ENCODE data around the gene KIF15.

The KIF15 gene

DNA sequence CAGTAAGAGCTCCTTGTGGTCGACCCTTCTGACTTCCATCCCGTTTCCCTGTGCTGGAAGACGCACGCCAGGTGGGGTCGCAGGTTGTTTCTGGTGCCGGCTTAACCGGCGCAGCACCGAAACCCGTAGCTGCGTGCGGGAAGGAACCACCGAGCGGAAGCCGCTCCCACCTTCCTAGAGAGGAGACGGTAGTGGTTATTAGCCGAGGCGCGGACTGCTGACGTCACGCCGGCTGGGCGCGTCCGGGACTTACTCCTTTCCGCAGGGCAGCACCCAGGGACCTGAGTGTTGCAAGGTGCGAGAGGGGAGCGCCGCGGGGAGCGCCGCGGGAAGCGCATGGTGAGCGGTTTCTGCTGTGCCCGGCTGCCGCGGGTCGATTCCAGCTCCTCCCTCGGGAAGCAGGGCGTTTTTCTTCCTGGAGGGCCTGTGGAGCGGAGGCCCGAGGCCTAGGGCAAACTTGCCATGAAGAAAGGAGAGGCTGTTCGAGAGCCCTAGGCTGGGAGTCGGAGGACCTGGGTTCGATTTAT, 32.1 kb upstream of the KIF15 start, which contains the start of gene ZNF501 (continued):
- TF ChIP-seq, protein P1, sequence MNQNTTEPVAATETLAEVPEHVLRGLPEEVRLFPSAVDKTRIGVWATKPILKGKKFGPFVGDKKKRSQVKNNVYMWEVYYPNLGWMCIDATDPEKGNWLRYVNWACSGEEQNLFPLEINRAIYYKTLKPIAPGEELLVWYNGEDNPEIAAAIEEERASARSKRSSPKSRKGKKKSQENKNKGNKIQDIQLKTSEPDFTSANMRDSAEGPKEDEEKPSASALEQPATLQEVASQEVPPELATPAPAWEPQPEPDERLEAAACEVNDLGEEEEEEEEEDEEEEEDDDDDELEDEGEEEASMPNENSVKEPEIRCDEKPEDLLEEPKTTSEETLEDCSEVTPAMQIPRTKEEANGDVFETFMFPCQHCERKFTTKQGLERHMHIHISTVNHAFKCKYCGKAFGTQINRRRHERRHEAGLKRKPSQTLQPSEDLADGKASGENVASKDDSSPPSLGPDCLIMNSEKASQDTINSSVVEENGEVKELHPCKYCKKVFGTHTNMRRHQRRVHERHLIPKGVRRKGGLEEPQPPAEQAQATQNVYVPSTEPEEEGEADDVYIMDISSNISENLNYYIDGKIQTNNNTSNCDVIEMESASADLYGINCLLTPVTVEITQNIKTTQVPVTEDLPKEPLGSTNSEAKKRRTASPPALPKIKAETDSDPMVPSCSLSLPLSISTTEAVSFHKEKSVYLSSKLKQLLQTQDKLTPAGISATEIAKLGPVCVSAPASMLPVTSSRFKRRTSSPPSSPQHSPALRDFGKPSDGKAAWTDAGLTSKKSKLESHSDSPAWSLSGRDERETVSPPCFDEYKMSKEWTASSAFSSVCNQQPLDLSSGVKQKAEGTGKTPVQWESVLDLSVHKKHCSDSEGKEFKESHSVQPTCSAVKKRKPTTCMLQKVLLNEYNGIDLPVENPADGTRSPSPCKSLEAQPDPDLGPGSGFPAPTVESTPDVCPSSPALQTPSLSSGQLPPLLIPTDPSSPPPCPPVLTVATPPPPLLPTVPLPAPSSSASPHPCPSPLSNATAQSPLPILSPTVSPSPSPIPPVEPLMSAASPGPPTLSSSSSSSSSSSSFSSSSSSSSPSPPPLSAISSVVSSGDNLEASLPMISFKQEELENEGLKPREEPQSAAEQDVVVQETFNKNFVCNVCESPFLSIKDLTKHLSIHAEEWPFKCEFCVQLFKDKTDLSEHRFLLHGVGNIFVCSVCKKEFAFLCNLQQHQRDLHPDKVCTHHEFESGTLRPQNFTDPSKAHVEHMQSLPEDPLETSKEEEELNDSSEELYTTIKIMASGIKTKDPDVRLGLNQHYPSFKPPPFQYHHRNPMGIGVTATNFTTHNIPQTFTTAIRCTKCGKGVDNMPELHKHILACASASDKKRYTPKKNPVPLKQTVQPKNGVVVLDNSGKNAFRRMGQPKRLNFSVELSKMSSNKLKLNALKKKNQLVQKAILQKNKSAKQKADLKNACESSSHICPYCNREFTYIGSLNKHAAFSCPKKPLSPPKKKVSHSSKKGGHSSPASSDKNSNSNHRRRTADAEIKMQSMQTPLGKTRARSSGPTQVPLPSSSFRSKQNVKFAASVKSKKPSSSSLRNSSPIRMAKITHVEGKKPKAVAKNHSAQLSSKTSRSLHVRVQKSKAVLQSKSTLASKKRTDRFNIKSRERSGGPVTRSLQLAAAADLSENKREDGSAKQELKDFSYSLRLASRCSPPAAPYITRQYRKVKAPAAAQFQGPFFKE (tag by site-specific recombination; IDR thresholded peaks at IDR 0.05; ENCODE audit: borderline replicate concordance): no peak
- TF ChIP-seq ZFP41 (tag by site-specific recombination; IDR thresholded peaks at IDR 0.05; ENCODE audit: borderline replicate concordance): no peak
- TF ChIP-seq ZNF548 (tag by site-specific recombination; IDR thresholded peaks at IDR 0.05): no peak
- TF ChIP-seq ZNF214 (tag by site-specific recombination; IDR thresholded peaks at IDR 0.05; ENCODE audit: borderline replicate concordance): no peak
- TF ChIP-seq, protein P2, sequence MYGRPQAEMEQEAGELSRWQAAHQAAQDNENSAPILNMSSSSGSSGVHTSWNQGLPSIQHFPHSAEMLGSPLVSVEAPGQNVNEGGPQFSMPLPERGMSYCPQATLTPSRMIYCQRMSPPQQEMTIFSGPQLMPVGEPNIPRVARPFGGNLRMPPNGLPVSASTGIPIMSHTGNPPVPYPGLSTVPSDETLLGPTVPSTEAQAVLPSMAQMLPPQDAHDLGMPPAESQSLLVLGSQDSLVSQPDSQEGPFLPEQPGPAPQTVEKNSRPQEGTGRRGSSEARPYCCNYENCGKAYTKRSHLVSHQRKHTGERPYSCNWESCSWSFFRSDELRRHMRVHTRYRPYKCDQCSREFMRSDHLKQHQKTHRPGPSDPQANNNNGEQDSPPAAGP (tag by site-specific recombination; IDR thresholded peaks at IDR 0.05): 0 out of 2 replicates have a peak, but pooled peaks have one; percentile 65
- TF ChIP-seq ZBTB20 (tag by site-specific recombination; IDR thresholded peaks at IDR 0.05): peak; percentile 97
- TF ChIP-seq, protein P3, sequence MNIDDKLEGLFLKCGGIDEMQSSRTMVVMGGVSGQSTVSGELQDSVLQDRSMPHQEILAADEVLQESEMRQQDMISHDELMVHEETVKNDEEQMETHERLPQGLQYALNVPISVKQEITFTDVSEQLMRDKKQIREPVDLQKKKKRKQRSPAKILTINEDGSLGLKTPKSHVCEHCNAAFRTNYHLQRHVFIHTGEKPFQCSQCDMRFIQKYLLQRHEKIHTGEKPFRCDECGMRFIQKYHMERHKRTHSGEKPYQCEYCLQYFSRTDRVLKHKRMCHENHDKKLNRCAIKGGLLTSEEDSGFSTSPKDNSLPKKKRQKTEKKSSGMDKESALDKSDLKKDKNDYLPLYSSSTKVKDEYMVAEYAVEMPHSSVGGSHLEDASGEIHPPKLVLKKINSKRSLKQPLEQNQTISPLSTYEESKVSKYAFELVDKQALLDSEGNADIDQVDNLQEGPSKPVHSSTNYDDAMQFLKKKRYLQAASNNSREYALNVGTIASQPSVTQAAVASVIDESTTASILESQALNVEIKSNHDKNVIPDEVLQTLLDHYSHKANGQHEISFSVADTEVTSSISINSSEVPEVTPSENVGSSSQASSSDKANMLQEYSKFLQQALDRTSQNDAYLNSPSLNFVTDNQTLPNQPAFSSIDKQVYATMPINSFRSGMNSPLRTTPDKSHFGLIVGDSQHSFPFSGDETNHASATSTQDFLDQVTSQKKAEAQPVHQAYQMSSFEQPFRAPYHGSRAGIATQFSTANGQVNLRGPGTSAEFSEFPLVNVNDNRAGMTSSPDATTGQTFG (tag by site-specific recombination; IDR thresholded peaks at IDR 0.05; ENCODE audit: borderline replicate concordance): no peak
- TF ChIP-seq ZNF311 (tag by site-specific recombination; IDR thresholded peaks at IDR 0.05; ENCODE audit: borderline replicate concordance): no peak
- TF ChIP-seq ZNF610 (tag by site-specific recombination; IDR thresholded peaks at IDR 0.05; ENCODE audit: borderline replicate concordance): peak; percentile 97
- no peak for TF ChIP-seq SALL2 (tag by site-specific recombination; IDR thresholded peaks at IDR 0.05; ENCODE audit: borderline replicate concordance)
- TF ChIP-seq, protein P4, sequence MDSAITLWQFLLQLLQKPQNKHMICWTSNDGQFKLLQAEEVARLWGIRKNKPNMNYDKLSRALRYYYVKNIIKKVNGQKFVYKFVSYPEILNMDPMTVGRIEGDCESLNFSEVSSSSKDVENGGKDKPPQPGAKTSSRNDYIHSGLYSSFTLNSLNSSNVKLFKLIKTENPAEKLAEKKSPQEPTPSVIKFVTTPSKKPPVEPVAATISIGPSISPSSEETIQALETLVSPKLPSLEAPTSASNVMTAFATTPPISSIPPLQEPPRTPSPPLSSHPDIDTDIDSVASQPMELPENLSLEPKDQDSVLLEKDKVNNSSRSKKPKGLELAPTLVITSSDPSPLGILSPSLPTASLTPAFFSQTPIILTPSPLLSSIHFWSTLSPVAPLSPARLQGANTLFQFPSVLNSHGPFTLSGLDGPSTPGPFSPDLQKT (IDR thresholded peaks at IDR 0.05; ENCODE audit: borderline replicate concordance, low read depth, low read length): no peak
- peak; percentile 41; the same call in 1 of the 2 replicates for TF ChIP-seq KLF1 (tag by site-specific recombination; IDR thresholded peaks at IDR 0.05)
- TF ChIP-seq KLF16 (tag by site-specific recombination; IDR thresholded peaks at IDR 0.05): 0 out of 2 replicates have a peak, but pooled peaks have one; percentile 40
- no peak for TF ChIP-seq KLF7 (tag by site-specific recombination; IDR thresholded peaks at IDR 0.05; ENCODE audit: borderline replicate concordance)
- peak; percentile 78; the same call in 1 of the 2 replicates for TF ChIP-seq ZBTB48 (tag by site-specific recombination; IDR thresholded peaks at IDR 0.05)
- no peak for TF ChIP-seq ZNF223 (tag by site-specific recombination; IDR thresholded peaks at IDR 0.05)
- TF ChIP-seq, protein P5, sequence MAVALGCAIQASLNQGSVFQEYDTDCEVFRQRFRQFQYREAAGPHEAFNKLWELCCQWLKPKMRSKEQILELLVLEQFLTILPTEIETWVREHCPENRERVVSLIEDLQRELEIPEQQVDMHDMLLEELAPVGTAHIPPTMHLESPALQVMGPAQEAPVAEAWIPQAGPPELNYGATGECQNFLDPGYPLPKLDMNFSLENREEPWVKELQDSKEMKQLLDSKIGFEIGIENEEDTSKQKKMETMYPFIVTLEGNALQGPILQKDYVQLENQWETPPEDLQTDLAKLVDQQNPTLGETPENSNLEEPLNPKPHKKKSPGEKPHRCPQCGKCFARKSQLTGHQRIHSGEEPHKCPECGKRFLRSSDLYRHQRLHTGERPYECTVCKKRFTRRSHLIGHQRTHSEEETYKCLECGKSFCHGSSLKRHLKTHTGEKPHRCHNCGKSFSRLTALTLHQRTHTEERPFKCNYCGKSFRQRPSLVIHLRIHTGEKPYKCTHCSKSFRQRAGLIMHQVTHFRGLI (tag by site-specific recombination; IDR thresholded peaks at IDR 0.05): peak; percentile 93
- 0 out of 2 replicates have a peak, but pooled peaks have one; percentile 24 for TF ChIP-seq GLIS1 (tag by site-specific recombination; IDR thresholded peaks at IDR 0.05)
- peak; percentile 82 for TF ChIP-seq KLF8 (tag by site-specific recombination; IDR thresholded peaks at IDR 0.05)
- TF ChIP-seq TCF7L2 (IDR thresholded peaks at IDR 0.05; ENCODE audit: borderline replicate concordance, low read depth, low read length): no peak
- no peak for TF ChIP-seq ZNF837 (tag by site-specific recombination; IDR thresholded peaks at IDR 0.05)
- TF ChIP-seq ZNF621 (tag by site-specific recombination; IDR thresholded peaks at IDR 0.05): no peak
- TF ChIP-seq ZFHX2 (tag by site-specific recombination; conservative IDR thresholded peaks at IDR 0.05): no peak
- TF ChIP-seq, protein P6, sequence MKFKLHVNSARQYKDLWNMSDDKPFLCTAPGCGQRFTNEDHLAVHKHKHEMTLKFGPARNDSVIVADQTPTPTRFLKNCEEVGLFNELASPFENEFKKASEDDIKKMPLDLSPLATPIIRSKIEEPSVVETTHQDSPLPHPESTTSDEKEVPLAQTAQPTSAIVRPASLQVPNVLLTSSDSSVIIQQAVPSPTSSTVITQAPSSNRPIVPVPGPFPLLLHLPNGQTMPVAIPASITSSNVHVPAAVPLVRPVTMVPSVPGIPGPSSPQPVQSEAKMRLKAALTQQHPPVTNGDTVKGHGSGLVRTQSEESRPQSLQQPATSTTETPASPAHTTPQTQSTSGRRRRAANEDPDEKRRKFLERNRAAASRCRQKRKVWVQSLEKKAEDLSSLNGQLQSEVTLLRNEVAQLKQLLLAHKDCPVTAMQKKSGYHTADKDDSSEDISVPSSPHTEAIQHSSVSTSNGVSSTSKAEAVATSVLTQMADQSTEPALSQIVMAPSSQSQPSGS (tag by site-specific recombination; IDR thresholded peaks at IDR 0.05; ENCODE audit: low read depth): peak; percentile 72
- TF ChIP-seq ZNF510 (tag by site-specific recombination; IDR thresholded peaks at IDR 0.05; ENCODE audit: insufficient replicate concordance): peak; percentile 4
